ENCODE results near the gene GPAM.

Gene GPAM

GRCh38 chr10:112146799-112147198 lies 36.8 kb downstream of the GPAM start:
- H3K4me3 ChIP-seq (ENCODE audit: control insufficient read depth, low read depth, low read length) = no peak overlapping the region
- DNase-seq (ENCODE audit: low read depth) = no peak
- no peak for TF ChIP-seq CTCF (conservative IDR thresholded peaks at IDR 0.05; ENCODE audit: control insufficient read depth, insufficient read depth, low read depth, low read length)

- DNase-seq (ENCODE audit: low read depth) = no peak
- no peak overlapping the region for H3K4me3 ChIP-seq (ENCODE audit: control insufficient read depth, low read depth, low read length)
- no peak for TF ChIP-seq CTCF (conservative IDR thresholded peaks at IDR 0.05; ENCODE audit: control insufficient read depth, insufficient read depth, low read depth, low read length)
Measured at GRCh38 chr10:112145263-112145662, 38.3 kb downstream of the GPAM start.

GRCh38 chr10:112143420-112143819 lies 40.1 kb downstream of the GPAM start:
- no peak for DNase-seq (ENCODE audit: low read depth)
- no peak for TF ChIP-seq CTCF (conservative IDR thresholded peaks at IDR 0.05; ENCODE audit: control insufficient read depth, insufficient read depth, low read depth, low read length)
- no peak overlapping the region for H3K4me3 ChIP-seq (ENCODE audit: control insufficient read depth, low read depth, low read length)

GRCh38 chr10:112141292-112141691 lies 42.3 kb downstream of the GPAM start:
- DNase-seq (ENCODE audit: low read depth) = no peak
- no peak overlapping the region for H3K4me3 ChIP-seq (ENCODE audit: control insufficient read depth, low read depth, low read length)
- TF ChIP-seq CTCF (conservative IDR thresholded peaks at IDR 0.05; ENCODE audit: control insufficient read depth, insufficient read depth, low read depth, low read length) = no peak

- H3K4me3 ChIP-seq (ENCODE audit: control insufficient read depth, low read depth, low read length) = no peak overlapping the region
- DNase-seq (ENCODE audit: low read depth) = peak; percentile 69
- TF ChIP-seq CTCF (conservative IDR thresholded peaks at IDR 0.05; ENCODE audit: control insufficient read depth, insufficient read depth, low read depth, low read length) = peak; percentile 94
Measured at GRCh38 chr10:112140110-112140970, 43.2 kb downstream of the GPAM start.

- no peak overlapping the region for H3K4me3 ChIP-seq (ENCODE audit: control insufficient read depth, low read depth, low read length)
- no peak for DNase-seq (ENCODE audit: low read depth)
- TF ChIP-seq CTCF (conservative IDR thresholded peaks at IDR 0.05; ENCODE audit: control insufficient read depth, insufficient read depth, low read depth, low read length) = no peak
Measured at GRCh38 chr10:112139176-112139575, 44.4 kb downstream of the GPAM start.
